Measurements from ENCODE around the gene MOSPD3.

GRCh38 chr7:100630066-100630465 lies 17.7 kb downstream of the MOSPD3 start:
- TF ChIP-seq POLR2A (IDR thresholded peaks at IDR 0.05; ENCODE audit: extremely low read depth, insufficient read length): no peak
- TF ChIP-seq CTCF (IDR thresholded peaks at IDR 0.05; ENCODE audit: low read depth, low read length): no peak

Measured in NB4 (cell line).